HUES64 (cell line): Measurements from ENCODE around the gene BOD1L1. TPM values are rescaled to one million over a fixed set of nuclear protein-coding genes. Genes with fewer than 3 reads are reported as not detected.

Source experiments
- H3K27ac ChIP-seq: 2 replicates; pipeline ENCODE4 v1.7.0; 2013; ENCODE audit warnings: low read depth, low read length, inconsistent platforms
- H3K27me3 ChIP-seq: 2 replicates; pipeline ENCODE4 v1.6.1; 2013; ENCODE audit warnings: mild to moderate bottlenecking, low read length; ENCODE audit not compliant: insufficient read depth
- H3K36me3 ChIP-seq: 2 replicates; pipeline ENCODE4 v1.6.1; 2013; ENCODE audit warnings: mild to moderate bottlenecking, low read length; ENCODE audit not compliant: insufficient read depth
- H3K4me1 ChIP-seq: 2 replicates; pipeline ENCODE4 v1.6.1; 2013; ENCODE audit warnings: mild to moderate bottlenecking, low read length, moderate library complexity; ENCODE audit not compliant: insufficient read depth
- H3K4me3 ChIP-seq: 2 replicates; pipeline ENCODE4 v1.5.1; 2013; ENCODE audit warnings: mild to moderate bottlenecking, low read length, moderate library complexity
- H3K9ac ChIP-seq: 2 replicates; pipeline ENCODE4 v1.6.1; 2013; ENCODE audit warnings: mild to moderate bottlenecking, low read depth, low read length
- H3K9me3 ChIP-seq: 2 replicates; pipeline ENCODE4 v1.6.1; 2013; ENCODE audit warnings: low read depth, low read length; ENCODE audit not compliant: insufficient read depth
- WGBS: fragments of 150-250, 120-280 bp; methylation state at CpG from one replicate; pipeline ENCODE4 v1.1.7; 2013; ENCODE audit warnings: missing lambda C conversion rate; 5-methylcytosine and 5-hydroxymethylcytosine counted together
- polyA plus RNA-seq, 2 experiments: library from polyadenylated mRNA; stranded (reverse); fragments of 50-300 nt; gene quantifications; one replicate each; pipeline ENCODE4 v1.2.3, GENCODE V29; 2013

BOD1L1 gene
- polyA plus RNA-seq (2013, experiment 1 of 2): 16.3 TPM
- 20.5 TPM for polyA plus RNA-seq (2013, experiment 2 of 2)

GRCh38 chr4:13627606-13628311 is at the start of gene BOD1L1:
Gene BOD1L1 (minus strand): TSS chr4:13627725. CDS start chr4:13627587, 138 bp downstream.
- Histone ChIP-seq H3K9ac (peak within 1 kb of the TSS; percentile 88), H3K9me3 (no peaks in the 10 kb centered on the region), H3K4me1 (peaks cover 10% of the 10 kb centered on the region; the same call in 1 of the 2 replicates), H3K36me3 (peaks cover 2% of the 10 kb centered on the region; the same call in 1 of the 2 replicates), H3K27ac (peak within 1 kb of the TSS; percentile 83), H3K4me3 (peak within 1 kb of the TSS; percentile 92), H3K27me3 (no peaks in the 10 kb centered on the region)
- WGBS: under 1% methylated on average over 55 of the region's 55 CpGs

DNA sequence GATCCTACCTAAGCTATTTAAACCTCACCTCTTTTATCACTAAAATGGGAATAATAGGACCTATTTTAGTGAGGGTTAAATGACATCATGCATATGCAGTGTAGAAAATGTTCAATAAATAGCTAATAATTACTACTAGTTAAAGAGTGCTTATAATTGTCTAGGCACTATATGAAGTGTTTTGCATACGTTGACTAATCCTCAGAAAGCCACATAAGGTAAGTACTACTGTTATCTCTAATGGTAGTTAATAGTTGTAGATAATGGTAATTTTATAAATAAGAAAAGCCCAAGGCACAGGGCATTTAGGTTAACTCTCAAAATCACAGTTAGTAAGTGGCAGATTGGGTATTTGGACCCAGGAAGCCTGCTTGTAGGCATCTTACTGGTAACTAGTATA is 47.4 kb upstream of the BOD1L1 start:
- Histone ChIP-seq H3K27me3 (no peaks in the 10 kb centered on the region), H3K9me3 (no peaks in the 10 kb centered on the region), H3K36me3 (no peaks in the 10 kb centered on the region), H3K4me1 (no peaks in the 10 kb centered on the region), H3K27ac (no peak overlapping the region), H3K4me3 (no peak overlapping the region), H3K9ac (no peak overlapping the region)
- WGBS: 100% methylated on average over 1 of the region's 1 CpG

GRCh38 chr4:13673167-13673566 is 45.6 kb upstream of the BOD1L1 start:
- no peak overlapping the region for H3K9ac ChIP-seq
- no peaks in the 10 kb centered on the region for H3K4me1 ChIP-seq
- no peaks in the 10 kb centered on the region for H3K27me3 ChIP-seq
- H3K4me3 ChIP-seq: no peak overlapping the region
- H3K9me3 ChIP-seq: no peaks in the 10 kb centered on the region
- no peak overlapping the region for H3K27ac ChIP-seq
- H3K36me3 ChIP-seq: no peaks in the 10 kb centered on the region

DNA sequence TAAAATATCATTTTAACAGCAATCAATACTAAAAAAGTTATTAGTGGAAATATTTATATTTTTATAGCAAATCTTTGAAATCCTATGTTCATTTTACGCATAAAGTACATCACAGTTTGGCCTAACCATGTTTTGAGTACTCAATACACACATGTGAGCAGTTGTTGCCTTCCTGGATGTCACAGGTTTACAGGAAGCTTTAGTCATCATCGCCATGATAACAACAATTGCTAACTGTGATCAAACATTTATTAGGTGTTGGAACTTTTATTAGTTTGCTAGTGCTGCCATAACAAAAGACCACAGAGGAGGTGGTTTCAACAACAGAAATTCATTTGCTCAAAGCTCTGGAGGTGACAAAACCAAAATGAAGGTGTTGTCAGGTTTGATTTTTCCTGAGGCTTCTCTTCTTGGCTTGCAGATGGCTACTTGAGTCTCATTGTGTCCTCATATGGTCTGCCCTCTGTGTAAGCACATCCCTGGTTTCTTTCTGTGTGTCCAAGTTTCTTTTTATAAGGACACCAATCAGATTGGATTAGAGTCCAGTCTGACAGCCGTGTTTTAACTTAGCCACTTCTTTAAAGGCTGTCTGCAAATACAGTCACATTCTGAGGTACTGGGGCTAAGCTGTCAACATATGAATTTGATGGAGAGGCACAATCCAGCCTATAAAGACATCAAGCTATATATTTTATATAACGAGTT is 43.1 kb upstream of the BOD1L1 start:
- Histone ChIP-seq H3K4me3 (no peak overlapping the region), H3K36me3 (no peaks in the 10 kb centered on the region), H3K4me1 (no peaks in the 10 kb centered on the region), H3K9ac (no peak overlapping the region), H3K9me3 (no peaks in the 10 kb centered on the region), H3K27me3 (no peaks in the 10 kb centered on the region), H3K27ac (no peak overlapping the region)
- WGBS: 97% methylated on average over 3 of the region's 4 CpGs

GRCh38 chr4:13665701-13666660 is 38.5 kb upstream of the BOD1L1 start:
- Histone ChIP-seq H3K9me3 (no peaks in the 10 kb centered on the region), H3K4me3 (no peak overlapping the region), H3K27me3 (no peaks in the 10 kb centered on the region), H3K4me1 (no peaks in the 10 kb centered on the region), H3K36me3 (no peaks in the 10 kb centered on the region), H3K27ac (no peak overlapping the region), H3K9ac (no peak overlapping the region)
- WGBS: 77% methylated on average over 5 of the region's 5 CpGs

DNA sequence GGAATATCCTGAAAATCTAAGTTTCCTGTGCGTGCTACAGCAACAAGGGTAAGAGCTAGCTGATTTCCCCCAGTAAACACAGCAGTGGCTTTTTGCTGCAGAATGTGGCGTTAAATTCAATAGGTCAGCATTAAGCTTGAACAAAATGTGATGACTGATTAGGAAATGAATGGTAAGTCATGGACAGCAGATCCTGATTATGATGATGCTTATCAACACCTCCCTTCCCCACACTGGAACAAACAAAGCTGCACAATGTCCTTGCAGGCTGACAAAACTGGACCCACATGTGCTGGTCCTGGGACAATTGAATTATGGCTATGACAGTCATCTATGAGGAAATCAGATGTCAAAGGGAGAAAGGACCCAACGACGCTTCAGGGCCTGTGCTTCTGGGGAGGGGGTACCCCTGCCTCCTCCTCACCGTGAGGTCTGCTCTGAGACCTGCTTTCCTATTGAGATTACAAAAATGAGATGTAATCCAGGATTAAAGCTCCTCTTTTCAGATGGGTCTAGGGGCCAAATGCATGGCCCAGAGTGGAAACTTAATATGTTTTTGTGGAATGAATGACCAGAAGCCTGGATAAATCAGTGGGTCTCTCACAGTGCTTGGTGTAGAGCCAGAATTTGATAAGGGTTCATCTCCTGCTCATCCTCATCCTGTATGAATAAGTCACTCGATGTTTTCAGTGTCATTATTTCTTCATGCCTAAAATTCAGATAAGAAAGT is 32.0 kb upstream of the BOD1L1 start:
- H3K36me3 ChIP-seq: no peaks in the 10 kb centered on the region
- no peak overlapping the region for H3K27ac ChIP-seq
- H3K4me3 ChIP-seq: no peak overlapping the region
- H3K9me3 ChIP-seq: no peaks in the 10 kb centered on the region
- H3K27me3 ChIP-seq: no peaks in the 10 kb centered on the region
- no peak overlapping the region for H3K9ac ChIP-seq
- 93% methylated on average over 6 of the region's 6 CpGs for WGBS
- H3K4me1 ChIP-seq: peaks cover 6% of the 10 kb centered on the region; the same call in 1 of the 2 replicates

DNA sequence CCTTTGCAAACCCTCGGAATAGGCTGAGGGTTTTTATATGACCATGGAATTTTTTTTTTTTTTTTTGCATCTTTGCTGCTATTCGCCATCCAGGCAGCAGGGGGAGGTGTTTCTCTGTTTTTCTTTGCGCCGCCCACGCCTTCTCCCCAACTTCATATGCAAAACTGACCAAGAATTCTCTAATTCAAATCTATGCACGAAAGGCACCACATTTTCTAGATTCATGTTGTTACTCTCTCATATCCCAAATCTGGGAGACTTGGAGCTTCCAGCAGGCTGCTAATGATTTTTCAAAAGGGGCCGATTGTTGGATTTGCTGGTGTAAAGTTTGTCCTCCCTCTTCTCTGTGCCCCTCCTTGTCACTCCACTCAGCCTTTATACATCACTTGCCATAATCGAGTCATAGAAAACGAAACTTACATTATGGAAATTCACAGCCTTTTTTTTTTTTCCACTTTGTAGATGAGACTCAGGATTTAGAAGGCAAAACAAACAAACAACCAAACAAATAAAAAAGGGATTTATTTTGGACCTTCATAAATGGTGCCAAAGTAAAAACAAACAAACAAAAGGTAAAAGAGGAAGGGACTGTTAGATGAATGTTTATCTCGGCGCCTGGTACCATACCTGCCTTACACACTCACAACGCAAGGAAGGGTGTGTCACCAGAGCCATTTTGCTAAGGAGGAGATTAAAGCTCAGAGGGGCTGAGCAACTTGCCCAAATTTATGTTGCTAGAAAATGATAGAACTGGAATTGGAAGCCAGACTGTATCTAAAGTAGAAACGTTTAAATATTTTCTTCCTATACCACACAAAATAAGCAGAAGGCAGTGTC is 29.3 kb upstream of the BOD1L1 start:
- H3K27ac ChIP-seq: no peak overlapping the region
- no peak overlapping the region for H3K9ac ChIP-seq
- peak overlapping the region; percentile 25 for H3K4me3 ChIP-seq
- 22% methylated on average over 11 of the region's 13 CpGs for WGBS
- peaks cover 11% of the 10 kb centered on the region for H3K4me1 ChIP-seq
- no peaks in the 10 kb centered on the region for H3K36me3 ChIP-seq
- H3K9me3 ChIP-seq: no peaks in the 10 kb centered on the region
- no peaks in the 10 kb centered on the region for H3K27me3 ChIP-seq

- H3K9ac ChIP-seq: no peak overlapping the region
- H3K36me3 ChIP-seq: no peaks in the 10 kb centered on the region
- no peaks in the 10 kb centered on the region for H3K27me3 ChIP-seq
- WGBS: 24% methylated on average over 31 of the region's 31 CpGs
- H3K4me1 ChIP-seq: peaks cover 11% of the 10 kb centered on the region
- H3K4me3 ChIP-seq: peak overlapping the region; percentile 69
- H3K27ac ChIP-seq: no peak overlapping the region
- no peaks in the 10 kb centered on the region for H3K9me3 ChIP-seq
Measured at GRCh38 chr4:13654162-13654797, 26.8 kb upstream of the BOD1L1 start.

DNA sequence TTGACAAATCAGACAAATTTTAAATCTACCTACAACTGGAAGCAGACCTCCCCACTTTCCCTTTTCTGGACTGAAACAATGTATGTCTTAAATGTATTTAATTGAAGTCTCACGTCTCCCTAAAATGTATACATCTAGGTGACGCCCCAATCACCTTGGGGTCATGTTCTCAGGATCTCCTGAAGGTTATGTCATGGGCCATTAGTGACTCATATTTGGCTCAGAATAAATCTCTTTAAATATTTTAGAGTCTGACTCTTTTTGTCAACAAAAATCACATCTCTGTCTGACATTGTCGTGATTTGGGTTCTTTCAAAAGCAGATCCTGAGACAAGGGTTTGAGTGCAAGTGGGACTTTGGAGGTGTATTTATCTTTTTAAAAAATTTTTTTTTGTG is 26.2 kb upstream of the BOD1L1 start:
- Histone ChIP-seq H3K4me3 (peak overlapping the region; percentile 69; the same call in 1 of the 2 replicates), H3K27ac (no peak overlapping the region), H3K9me3 (no peaks in the 10 kb centered on the region)

More for the DNA sequence above, 26.2 kb upstream of the BOD1L1 start:
- no peaks in the 10 kb centered on the region for H3K36me3 ChIP-seq
- H3K9ac ChIP-seq: no peak overlapping the region
- no peaks in the 10 kb centered on the region for H3K27me3 ChIP-seq
- 95% methylated on average over 3 of the region's 3 CpGs for WGBS
- peaks cover 11% of the 10 kb centered on the region for H3K4me1 ChIP-seq
